ENCODE measurements around the gene ENOPH1.

DNA sequence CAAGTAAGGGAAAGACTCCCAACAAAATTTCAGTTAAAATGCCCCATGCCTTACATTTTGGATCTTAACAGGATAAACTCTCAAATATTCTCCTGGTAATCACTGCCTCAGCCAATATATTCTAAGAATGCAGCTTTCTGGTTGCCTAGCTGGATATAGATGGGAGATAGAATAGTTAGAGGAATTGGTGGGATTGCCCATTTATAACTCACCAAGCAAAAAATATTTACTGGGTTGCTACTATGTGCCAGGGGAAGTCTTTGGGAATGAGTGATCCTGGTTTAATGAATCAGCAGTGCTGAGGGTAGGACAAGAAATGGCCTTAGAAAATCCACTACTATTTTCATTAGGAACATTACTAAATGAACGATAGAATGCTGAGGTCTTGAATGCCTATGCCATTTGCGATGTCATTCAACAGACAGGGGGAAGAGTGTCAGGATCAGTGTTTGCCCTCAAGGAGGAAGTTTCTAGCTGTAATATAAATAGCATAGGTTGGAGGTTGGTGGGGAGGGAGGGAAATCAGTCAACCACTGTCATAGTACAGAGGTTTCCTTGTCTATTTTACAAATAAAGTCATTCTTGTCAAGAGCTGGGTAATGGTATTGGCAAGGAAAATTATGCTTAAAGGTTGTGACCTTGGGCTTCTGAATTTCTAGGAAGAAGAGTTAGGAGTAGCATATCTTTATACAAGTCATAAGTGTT lies 63.5 kb downstream of the ENOPH1 start:
- no peak for TF ChIP-seq POLR2AphosphoS5 (IDR thresholded peaks at IDR 0.05; ENCODE audit: low read depth)
- no peak for TF ChIP-seq GABPA (IDR thresholded peaks at IDR 0.05; ENCODE audit: low read depth)
- TF ChIP-seq, protein P1, sequence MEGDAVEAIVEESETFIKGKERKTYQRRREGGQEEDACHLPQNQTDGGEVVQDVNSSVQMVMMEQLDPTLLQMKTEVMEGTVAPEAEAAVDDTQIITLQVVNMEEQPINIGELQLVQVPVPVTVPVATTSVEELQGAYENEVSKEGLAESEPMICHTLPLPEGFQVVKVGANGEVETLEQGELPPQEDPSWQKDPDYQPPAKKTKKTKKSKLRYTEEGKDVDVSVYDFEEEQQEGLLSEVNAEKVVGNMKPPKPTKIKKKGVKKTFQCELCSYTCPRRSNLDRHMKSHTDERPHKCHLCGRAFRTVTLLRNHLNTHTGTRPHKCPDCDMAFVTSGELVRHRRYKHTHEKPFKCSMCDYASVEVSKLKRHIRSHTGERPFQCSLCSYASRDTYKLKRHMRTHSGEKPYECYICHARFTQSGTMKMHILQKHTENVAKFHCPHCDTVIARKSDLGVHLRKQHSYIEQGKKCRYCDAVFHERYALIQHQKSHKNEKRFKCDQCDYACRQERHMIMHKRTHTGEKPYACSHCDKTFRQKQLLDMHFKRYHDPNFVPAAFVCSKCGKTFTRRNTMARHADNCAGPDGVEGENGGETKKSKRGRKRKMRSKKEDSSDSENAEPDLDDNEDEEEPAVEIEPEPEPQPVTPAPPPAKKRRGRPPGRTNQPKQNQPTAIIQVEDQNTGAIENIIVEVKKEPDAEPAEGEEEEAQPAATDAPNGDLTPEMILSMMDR (IDR thresholded peaks at IDR 0.05; ENCODE audit: insufficient read depth, low read length): no peak
- TF ChIP-seq, protein P2, sequence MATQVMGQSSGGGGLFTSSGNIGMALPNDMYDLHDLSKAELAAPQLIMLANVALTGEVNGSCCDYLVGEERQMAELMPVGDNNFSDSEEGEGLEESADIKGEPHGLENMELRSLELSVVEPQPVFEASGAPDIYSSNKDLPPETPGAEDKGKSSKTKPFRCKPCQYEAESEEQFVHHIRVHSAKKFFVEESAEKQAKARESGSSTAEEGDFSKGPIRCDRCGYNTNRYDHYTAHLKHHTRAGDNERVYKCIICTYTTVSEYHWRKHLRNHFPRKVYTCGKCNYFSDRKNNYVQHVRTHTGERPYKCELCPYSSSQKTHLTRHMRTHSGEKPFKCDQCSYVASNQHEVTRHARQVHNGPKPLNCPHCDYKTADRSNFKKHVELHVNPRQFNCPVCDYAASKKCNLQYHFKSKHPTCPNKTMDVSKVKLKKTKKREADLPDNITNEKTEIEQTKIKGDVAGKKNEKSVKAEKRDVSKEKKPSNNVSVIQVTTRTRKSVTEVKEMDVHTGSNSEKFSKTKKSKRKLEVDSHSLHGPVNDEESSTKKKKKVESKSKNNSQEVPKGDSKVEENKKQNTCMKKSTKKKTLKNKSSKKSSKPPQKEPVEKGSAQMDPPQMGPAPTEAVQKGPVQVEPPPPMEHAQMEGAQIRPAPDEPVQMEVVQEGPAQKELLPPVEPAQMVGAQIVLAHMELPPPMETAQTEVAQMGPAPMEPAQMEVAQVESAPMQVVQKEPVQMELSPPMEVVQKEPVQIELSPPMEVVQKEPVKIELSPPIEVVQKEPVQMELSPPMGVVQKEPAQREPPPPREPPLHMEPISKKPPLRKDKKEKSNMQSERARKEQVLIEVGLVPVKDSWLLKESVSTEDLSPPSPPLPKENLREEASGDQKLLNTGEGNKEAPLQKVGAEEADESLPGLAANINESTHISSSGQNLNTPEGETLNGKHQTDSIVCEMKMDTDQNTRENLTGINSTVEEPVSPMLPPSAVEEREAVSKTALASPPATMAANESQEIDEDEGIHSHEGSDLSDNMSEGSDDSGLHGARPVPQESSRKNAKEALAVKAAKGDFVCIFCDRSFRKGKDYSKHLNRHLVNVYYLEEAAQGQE (IDR thresholded peaks at IDR 0.05; ENCODE audit: insufficient replicate concordance, low read depth): no peak

Data from HL-60 (cell line).